Tibial artery (tissue), 4 donors: ENCODE measurements around the gene SLX1B.
"Not testable (repeated sequence)": the region's sequence is repeated elsewhere in the genome, so short reads cannot be mapped to it uniquely, and the experiment has no call there.

ENCODE experiments used
- DNase-seq, 2 donors: peaks; one replicate each; pipeline ENCODE4 v3.0.0-alpha.2; 2019
- H3K27ac ChIP-seq, 2 donors: fragments of 200-600 bp; sonication (generic) in 1 of 2; 1 replicate in 1 of 2; 2 replicates in 1 of 2; pipeline ENCODE4 v1.5.1; 2018 to 2019; ENCODE audit warnings: mild to moderate bottlenecking in 1 of 2
- H3K27me3 ChIP-seq, 2 donors: fragments of 200-600 bp; sonication (generic) in 1 of 2; one replicate each; pipeline versions ENCODE4 v1.5.1 to v1.6.0; 2016 to 2019
- H3K36me3 ChIP-seq, 3 donors: fragments of 200-600 bp; sonication (generic) in 2 of 3; one replicate each; pipeline ENCODE4 v1.5.1; 2016 to 2019; ENCODE audit warnings: mild to moderate bottlenecking in 2 of 3
- H3K4me1 ChIP-seq, 4 donors: fragments of 200-600 bp; sonication (generic) in 2 of 4; 1 replicate in 3 of 4; 2 replicates in 1 of 4; pipeline ENCODE4 v1.5.1; 2016 to 2019
- H3K4me3 ChIP-seq, 2 donors: fragments of 200-600 bp; sonication (generic) in 1 of 2; 1 replicate in 1 of 2; 2 replicates in 1 of 2; pipeline ENCODE4 v1.5.1; 2018 to 2019; ENCODE audit warnings: mild to moderate bottlenecking in 2 of 2
- H3K9me3 ChIP-seq, 3 donors: fragments of 200-600 bp; sonication (generic) in 1 of 3; one replicate each; pipeline ENCODE4 v1.5.1; 2016 to 2019
- intact Hi-C: fragments of 100-400 bp; cut with DNase I; formaldehyde crosslinking; loops from one replicate; pipeline ENCODE4 v1.15.0; 2023; ENCODE audit warnings: low total_unique reads

The SLX1B gene

DNA sequence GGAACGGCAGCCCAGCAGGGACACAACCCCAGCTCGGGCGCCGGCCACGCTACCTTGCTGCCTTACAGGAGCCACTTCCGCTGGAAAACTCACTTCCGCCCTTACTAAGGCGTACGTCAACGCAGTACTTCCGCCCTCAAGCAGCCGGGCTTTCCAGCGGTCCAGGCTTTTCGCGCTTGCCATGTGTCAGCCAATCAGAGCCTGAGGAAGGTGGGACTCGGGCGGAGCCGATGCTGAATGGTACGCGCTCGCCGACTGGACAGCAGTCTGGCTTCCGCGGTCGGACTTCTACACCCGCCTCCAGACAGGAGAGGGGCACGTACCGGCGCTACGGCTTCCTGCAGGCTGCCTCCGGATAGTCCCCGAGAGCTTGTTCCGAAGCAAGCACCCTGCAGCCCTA, at the start of gene SLX1B, which contains the start of gene BOLA2:
TSS of gene SLX1B (plus strand) at position 265 of the 400 bp plus-strand sequence.
TSS of gene BOLA2 (minus strand) at position 83 of the 400 bp plus-strand sequence. CDS start 98 bp downstream, outside the sequence.
- H3K36me3 ChIP-seq, intact Hi-C loops, H3K27ac ChIP-seq, H3K4me1 ChIP-seq, H3K9me3 ChIP-seq, H3K4me3 ChIP-seq, DNase-seq, H3K27me3 ChIP-seq: not testable (repeated sequence)

DNA sequence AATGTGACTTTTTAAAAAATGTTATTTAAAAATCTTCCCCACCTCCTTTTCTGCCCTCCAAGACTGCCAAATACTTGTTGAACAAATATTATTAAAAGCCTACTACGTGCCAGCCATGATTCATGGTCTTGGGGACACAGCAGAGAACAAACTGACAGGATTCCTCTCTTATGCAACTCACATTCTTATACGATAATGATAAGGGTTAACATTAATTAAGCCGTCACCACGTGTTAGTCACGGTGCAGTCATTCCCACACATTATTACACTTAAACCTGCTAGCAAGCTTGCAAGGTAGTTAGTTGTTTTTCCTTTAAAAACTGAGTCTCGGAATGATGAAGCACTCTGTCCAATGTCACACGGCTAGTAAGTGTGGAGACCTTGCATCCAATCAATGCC, 49.1 kb upstream of the SLX1B start:
- H3K4me3 ChIP-seq, H3K9me3 ChIP-seq, H3K27ac ChIP-seq, DNase-seq, intact Hi-C loops, H3K27me3 ChIP-seq, H3K4me1 ChIP-seq: not testable (repeated sequence)
- H3K36me3 ChIP-seq = peaks cover 0 to 13% (median 0%) of the 10 kb centered on the region in 3 donors

DNA sequence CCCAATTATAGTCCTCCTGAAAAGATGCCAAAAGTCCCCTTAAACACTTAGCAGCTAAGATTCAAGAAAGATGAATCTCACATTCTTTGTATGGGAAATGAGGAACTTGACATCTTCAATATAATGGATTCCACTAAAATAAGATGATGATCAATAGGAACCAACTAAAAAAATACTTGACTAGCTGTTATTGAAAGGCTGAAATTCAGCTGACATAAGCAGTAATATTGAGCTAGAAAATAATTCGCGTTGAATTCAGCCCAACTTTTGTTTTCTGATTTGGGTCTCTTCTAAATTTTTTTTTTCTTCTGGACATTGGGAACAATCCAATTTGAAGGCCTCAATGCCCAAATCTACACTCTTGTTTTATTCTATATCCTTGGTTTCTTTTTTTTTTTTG, 30.7 kb upstream of the SLX1B start:
- H3K9me3 ChIP-seq, H3K27me3 ChIP-seq, H3K4me1 ChIP-seq, DNase-seq, intact Hi-C loops, H3K36me3 ChIP-seq, H3K4me3 ChIP-seq, H3K27ac ChIP-seq: not testable (repeated sequence)

DNA sequence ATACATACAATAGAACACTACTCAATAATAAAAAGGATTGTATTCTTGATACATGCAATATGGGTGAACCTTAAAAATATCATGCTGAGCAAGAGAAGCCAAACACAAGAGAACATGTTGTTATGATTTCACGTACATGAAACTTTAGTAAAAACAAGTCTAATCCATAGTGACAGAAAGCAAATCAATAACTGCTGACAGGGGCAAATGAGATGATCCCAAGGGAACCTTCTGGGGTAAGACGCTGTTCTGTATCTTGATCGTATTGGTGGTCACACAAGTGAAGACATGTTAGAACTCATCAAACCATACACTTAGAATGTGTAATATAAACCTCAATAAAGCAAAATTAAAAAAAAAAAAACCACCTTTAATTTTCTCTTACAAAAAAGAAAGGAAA, 28.9 kb upstream of the SLX1B start:
- H3K4me3 ChIP-seq, intact Hi-C loops, H3K4me1 ChIP-seq, DNase-seq, H3K9me3 ChIP-seq, H3K27me3 ChIP-seq, H3K27ac ChIP-seq, H3K36me3 ChIP-seq: not testable (repeated sequence)

DNA sequence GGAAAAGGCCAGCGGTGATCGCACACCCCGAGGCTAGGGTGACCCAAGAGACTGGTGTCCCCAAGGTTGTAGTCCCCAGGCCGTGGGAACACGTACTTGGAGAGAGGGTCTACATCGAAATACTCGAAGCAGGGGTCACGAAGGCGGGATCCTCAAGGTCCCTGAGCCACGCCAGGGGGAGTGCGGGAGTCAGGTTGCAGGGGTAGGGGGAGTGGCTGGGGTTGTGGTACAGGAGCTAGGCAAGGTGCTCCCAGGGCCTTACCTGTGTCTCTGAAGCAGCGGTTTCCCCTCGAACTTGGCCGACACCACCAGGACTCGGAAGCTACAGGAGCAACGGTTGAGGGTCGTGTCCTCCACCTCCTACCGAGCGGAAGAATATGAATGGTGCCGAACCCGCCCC, 579 bp upstream of the SLX1B start:
- H3K4me1 ChIP-seq, H3K4me3 ChIP-seq, H3K36me3 ChIP-seq, H3K27ac ChIP-seq, H3K27me3 ChIP-seq, H3K9me3 ChIP-seq, DNase-seq, intact Hi-C loops: not testable (repeated sequence)

DNA sequence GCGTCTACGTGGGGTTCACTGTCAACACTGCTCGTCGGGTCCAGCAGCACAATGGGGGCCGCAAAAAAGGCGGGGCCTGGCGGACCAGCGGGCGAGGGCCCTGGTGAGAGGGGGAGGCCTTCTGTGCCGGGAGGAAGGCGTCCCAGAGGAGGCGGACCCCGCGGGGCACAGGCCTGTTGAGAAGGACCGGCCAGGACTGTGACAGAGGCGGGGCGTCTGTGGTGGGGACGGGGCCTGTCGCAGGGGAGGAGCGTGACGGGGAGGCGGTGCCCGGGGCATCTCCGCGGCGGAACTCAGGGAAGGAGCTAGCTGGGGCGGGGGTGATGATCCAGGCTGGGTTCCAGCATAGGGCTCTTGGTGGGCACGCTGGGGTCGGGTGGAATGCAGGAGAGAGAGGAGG, 495 bp downstream of the SLX1B start:
- H3K4me1 ChIP-seq, H3K27me3 ChIP-seq, H3K4me3 ChIP-seq, H3K9me3 ChIP-seq, DNase-seq, H3K27ac ChIP-seq, H3K36me3 ChIP-seq, intact Hi-C loops: not testable (repeated sequence)

DNA sequence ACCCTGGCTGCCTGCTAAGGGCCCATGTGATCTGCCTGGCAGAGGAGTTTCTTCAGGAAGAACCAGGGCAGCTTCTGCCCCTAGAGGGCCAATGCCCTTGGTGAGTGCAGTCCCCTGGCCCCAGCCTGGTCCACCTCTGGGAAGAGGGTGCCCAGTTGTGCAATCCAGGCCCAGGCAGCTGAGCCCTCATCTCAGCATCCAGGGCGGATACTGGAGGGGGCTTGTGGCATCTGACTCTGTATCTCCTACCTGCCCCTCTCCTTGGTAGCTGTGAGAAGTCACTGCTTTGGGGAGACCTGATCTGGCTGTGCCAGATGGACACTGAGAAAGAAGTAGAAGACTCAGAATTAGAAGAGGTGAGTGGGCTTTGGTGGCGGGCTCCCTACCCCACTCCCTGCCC, 3.3 kb downstream of the SLX1B start:
- H3K9me3 ChIP-seq, H3K36me3 ChIP-seq, H3K27me3 ChIP-seq, H3K4me3 ChIP-seq, H3K4me1 ChIP-seq, DNase-seq, H3K27ac ChIP-seq, intact Hi-C loops: not testable (repeated sequence)

DNA sequence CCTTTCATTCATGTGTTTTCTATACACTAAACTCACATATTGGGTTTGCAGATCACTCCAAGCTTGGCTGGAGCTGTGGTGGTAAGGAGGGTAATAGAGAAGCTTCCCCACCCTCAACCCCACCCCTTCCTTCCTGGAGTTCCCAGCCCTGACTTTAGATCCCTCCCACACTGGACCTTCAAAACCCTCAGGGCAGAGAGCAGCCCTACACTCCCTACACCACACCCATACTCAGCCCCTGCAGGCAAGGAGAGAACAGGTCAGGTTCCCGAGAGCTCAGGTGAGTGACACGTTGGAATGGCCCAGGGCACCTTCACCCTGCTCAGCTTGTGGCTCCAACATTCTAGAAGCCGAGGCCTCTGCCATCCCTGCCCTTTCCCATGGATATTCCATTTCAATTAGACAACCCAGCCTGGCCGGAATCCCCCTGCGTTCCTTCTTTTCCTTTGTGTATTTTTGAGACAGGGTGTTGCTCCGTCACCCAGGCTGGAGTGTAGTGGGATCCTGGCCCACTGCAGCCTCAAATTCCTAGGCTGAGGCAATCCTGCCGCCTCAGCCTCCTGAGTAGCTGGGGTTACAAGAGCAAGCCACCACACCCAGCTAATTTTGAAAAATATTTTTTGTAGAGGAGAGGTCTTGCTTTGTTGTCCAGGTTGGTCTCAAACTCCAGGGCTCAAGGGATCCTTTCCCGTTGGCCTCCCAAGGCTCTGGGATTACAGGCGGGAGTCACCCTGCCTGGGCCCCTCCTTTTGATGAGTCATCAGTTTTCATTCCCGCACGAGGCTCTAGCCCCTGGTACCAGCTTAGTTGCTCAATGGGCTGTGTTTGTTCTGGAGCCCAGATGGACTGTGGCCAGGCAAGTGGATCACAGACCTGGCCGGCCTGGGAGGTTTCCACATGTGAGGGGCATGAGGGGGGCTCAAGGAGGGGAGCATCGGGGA, 5.6 kb downstream of the SLX1B start, which contains the start of gene SULT1A4:
TSS of gene SULT1A4 (plus strand) at position 208 of the 941 bp plus-strand sequence. CDS start 1,473 bp downstream, outside the sequence.
- H3K4me1 ChIP-seq, H3K9me3 ChIP-seq, H3K4me3 ChIP-seq, H3K27me3 ChIP-seq, H3K36me3 ChIP-seq, H3K27ac ChIP-seq, DNase-seq, intact Hi-C loops: not testable (repeated sequence)

DNA sequence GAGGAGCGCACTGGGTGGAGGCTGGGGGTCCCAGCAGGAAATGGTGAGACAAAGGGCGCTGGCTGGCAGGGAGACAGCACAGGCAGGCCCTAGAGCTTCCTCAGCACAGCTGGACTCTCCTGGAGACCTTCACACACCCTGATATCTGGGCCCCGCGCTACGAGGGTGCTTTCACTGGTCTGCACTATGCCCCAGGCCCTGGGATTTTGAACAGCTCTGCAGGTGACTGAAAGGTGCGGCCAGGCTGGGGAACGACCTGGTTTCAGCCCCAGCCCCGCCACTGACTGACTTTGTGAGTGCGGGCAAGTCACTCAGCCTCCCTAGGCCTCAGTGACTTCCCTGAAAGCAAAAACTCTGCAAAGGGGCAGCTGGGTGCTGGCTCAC, 6.3 kb downstream of the SLX1B start:
- H3K4me3 ChIP-seq, H3K9me3 ChIP-seq, H3K27me3 ChIP-seq, H3K27ac ChIP-seq, DNase-seq, H3K36me3 ChIP-seq, intact Hi-C loops, H3K4me1 ChIP-seq: not testable (repeated sequence)

DNA sequence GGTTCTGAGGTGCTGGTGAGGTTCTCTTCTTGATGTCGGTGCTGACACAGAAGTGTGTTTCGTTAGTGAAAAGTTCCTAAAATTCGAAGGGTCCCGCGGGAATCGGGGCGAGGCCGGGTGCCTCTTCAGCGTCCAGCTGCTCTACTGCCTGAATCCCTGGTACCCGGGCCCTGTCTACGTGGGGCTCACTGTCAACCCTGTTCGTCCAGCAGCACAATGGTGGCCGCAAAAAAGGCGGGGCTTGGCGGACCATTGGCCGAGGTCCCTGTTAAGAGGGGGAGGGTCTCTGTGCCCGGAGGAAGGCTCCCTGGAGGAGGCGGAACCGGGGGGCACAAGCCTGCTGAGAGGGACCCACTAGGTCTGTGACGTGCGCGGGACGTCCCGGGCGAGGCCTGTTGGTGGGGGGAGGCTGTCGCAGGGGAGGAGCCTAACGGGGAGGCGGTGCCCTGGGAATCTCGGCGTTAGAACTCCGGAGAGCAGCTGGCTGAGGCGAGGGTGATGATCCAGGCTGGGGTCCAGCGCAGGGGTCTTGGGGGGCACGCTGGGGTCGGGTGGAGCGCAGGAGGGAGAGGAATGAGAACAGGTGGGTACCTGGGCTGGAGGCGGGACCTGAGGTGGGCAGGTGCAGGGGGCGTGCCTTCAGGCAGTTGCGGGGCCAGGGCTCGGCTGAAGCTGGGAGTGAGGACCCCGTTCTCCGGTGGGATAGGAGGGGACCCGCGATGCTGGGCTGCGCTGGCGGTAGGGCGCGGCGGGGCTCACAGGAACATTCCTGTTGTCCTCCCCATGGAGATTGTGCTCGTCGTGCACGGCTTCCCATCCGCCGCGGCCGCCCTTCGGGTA, 11.9 kb downstream of the SLX1B start:
- H3K36me3 ChIP-seq, H3K4me3 ChIP-seq, DNase-seq, H3K27me3 ChIP-seq, H3K27ac ChIP-seq, H3K4me1 ChIP-seq, intact Hi-C loops, H3K9me3 ChIP-seq: not testable (repeated sequence)

DNA sequence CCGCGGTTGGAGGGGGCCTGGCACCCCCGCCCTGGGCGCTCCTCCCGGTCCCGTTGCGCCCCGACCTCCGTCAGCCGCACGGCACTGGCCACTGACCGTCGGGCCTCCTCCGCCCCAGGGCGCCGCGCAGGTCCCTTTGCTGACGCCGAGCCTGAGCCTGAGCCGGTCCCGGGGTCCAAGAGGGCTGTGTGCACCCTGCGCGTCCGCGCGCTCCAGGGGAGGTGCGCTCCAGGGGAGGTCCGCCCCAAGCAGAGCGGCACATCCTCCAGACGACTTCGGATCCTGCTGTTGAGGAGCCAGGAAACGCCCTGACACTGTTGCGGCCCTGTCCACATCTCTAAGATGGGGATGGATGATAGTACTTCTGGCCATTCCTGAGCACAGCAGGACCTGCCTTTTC, 12.6 kb downstream of the SLX1B start:
- H3K36me3 ChIP-seq, H3K4me3 ChIP-seq, H3K27me3 ChIP-seq, DNase-seq, intact Hi-C loops, H3K27ac ChIP-seq, H3K4me1 ChIP-seq, H3K9me3 ChIP-seq: not testable (repeated sequence)

DNA sequence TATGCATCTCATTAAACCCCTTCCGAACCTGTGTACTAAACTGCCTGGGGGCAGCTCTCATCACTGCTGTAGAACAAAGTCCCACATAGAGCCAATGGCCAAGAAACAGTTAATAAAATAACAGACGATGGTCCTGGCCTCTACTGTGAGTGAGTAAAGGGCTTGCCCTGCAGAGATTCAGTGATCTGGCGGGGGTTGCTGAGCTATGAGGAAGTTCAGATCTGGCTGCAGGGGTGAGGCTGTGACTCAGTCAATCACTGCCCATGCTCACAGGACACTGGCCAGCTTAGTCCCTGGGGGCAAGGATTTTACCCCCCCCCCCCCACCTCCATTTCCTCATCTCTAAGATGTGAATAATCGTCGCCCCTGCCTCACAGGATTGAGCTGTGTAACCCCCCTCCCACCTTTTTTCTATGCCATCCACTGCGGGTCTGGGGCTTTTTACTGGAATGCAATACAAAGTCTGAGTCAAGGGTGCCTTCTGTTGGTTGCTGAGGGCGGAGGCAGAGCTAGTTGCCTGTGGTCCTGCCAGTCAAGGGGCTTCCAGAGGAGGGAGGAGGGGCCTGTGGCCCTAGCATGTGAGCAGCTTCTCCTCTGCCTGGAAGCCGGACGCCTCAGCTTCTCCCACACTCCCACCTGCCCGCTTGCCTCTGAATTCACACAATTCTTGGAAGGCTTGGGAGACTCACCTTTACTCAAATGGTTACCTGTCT, 13.5 kb downstream of the SLX1B start:
- intact Hi-C loops, H3K4me1 ChIP-seq, H3K27me3 ChIP-seq, H3K36me3 ChIP-seq, H3K9me3 ChIP-seq, H3K4me3 ChIP-seq, DNase-seq, H3K27ac ChIP-seq: not testable (repeated sequence)

DNA sequence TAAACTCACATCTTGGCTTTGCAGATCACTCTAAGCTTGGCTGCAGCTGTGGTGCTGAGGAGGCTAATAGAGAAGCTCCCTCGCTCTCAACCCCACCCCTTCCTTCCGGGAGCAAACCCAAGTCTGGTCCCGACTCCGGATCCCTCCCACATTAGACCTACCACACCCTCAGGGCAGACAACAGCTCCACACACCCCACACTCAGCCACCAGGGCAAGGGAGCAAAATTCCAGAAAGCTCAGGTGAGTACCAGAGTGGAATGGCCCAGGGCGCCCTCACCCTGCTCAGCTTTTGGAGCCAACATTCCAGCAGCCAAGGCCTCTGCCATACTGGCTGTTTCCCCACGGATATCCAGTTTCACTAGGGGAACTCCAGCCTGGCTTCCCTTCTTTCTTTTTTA, 15.3 kb downstream of the SLX1B start:
- H3K27me3 ChIP-seq, H3K36me3 ChIP-seq, H3K9me3 ChIP-seq, intact Hi-C loops, H3K27ac ChIP-seq, H3K4me3 ChIP-seq, H3K4me1 ChIP-seq: not testable (repeated sequence)
- peak; percentile 85 to 86 for DNase-seq
